Mesenchymal stem cell (in vitro differentiated cells and primary cell): ENCODE measurements around the gene FERMT2.

Source experiments
- DNase-seq: peaks from one replicate; pipeline ENCODE4 v3.0.0-alpha.2; 2013
- H2AFZ ChIP-seq: one replicate; pipeline ENCODE4 v1.6.1; 2013; ENCODE audit warnings: low read depth, mild to moderate bottlenecking, control low read depth, inconsistent platforms, low read length, moderate library complexity
- H2AK5ac ChIP-seq: 2 replicates; pipeline ENCODE4 v1.6.1; 2013; ENCODE audit warnings: low read length, moderate library complexity, mild to moderate bottlenecking, inconsistent platforms; ENCODE audit not compliant: severe bottlenecking
- H2BK120ac ChIP-seq: one replicate; pipeline ENCODE4 v1.6.1; 2013; ENCODE audit warnings: low read depth, mild to moderate bottlenecking, inconsistent platforms, low read length, moderate library complexity
- H2BK12ac ChIP-seq, 2 experiments: one replicate each; pipeline ENCODE4 v1.6.1; 2013; ENCODE audit warnings: inconsistent platforms in 2 of 2, low read length in 2 of 2, mild to moderate bottlenecking in 2 of 2, moderate library complexity in 2 of 2, control low read depth in 1 of 2
- H2BK15ac ChIP-seq: one replicate; pipeline ENCODE4 v1.6.1; 2013; ENCODE audit warnings: mild to moderate bottlenecking, low read depth, inconsistent platforms; ENCODE audit not compliant: poor library complexity, severe bottlenecking
- H2BK5ac ChIP-seq: 2 replicates; pipeline ENCODE4 v1.6.1; 2013; ENCODE audit warnings: low read depth, mild to moderate bottlenecking, low read length, control low read depth, inconsistent platforms; ENCODE audit not compliant: poor library complexity, severe bottlenecking
- H3K14ac ChIP-seq, 2 experiments: one replicate each; pipeline ENCODE4 v1.6.1; 2013; ENCODE audit warnings: inconsistent platforms in 2 of 2, low read length in 2 of 2, control low read depth in 1 of 2, mild to moderate bottlenecking in 1 of 2, moderate library complexity in 1 of 2
- H3K18ac ChIP-seq, 2 experiments: one replicate each; pipeline ENCODE4 v1.6.1; 2013; ENCODE audit warnings: inconsistent platforms in 2 of 2, low read length in 2 of 2, control low read depth in 1 of 2, low read depth in 1 of 2, mild to moderate bottlenecking in 1 of 2
- H3K23ac ChIP-seq, 2 experiments: one replicate each; pipeline ENCODE4 v1.6.1; 2013; ENCODE audit warnings: inconsistent platforms in 2 of 2, low read length in 2 of 2, mild to moderate bottlenecking in 2 of 2, moderate library complexity in 2 of 2, control low read depth in 1 of 2
- H3K27ac ChIP-seq: 2 replicates; pipeline ENCODE4 v1.5.1; 2013; ENCODE audit warnings: mild to moderate bottlenecking, moderate library complexity, low read length, control low read depth, inconsistent platforms; ENCODE audit not compliant: poor library complexity, severe bottlenecking
- H3K27me3 ChIP-seq, 2 experiments: 2 replicates each; pipeline versions ENCODE4 v1.6.1 to v1.7.0; 2013; ENCODE audit warnings: low read length in 2 of 2, mild to moderate bottlenecking in 2 of 2, moderate library complexity in 2 of 2, control low read depth in 1 of 2, inconsistent platforms in 1 of 2; ENCODE audit not compliant: control insufficient read depth in 1 of 2, insufficient read depth in 1 of 2
- H3K36me3 ChIP-seq, 2 experiments: 2 replicates each; pipeline versions ENCODE4 v1.6.1 to v1.7.0; 2013; ENCODE audit warnings: low read length in 2 of 2, control low read depth in 1 of 2, inconsistent platforms in 1 of 2, low read depth in 1 of 2, mild to moderate bottlenecking in 1 of 2; ENCODE audit not compliant: insufficient read depth in 2 of 2, control insufficient read depth in 1 of 2
- H3K4ac ChIP-seq, 2 experiments: one replicate each; pipeline ENCODE4 v1.6.1; 2013; ENCODE audit warnings: inconsistent platforms in 2 of 2, low read length in 2 of 2, mild to moderate bottlenecking in 2 of 2, moderate library complexity in 2 of 2, control low read depth in 1 of 2, low read depth in 1 of 2
- H3K4me1 ChIP-seq: 2 replicates; pipeline ENCODE4 v1.6.1; 2013; ENCODE audit warnings: low read depth, low read length, control low read depth; ENCODE audit not compliant: control insufficient read depth, insufficient read depth
- H3K4me2 ChIP-seq: 2 replicates; pipeline ENCODE4 v1.6.1; 2013; ENCODE audit warnings: low read length, mild to moderate bottlenecking, inconsistent platforms; ENCODE audit not compliant: poor library complexity, severe bottlenecking
- H3K4me3 ChIP-seq, 2 experiments: 2 replicates each; pipeline versions ENCODE4 v1.5.1 to v1.7.0; 2013; ENCODE audit warnings: low read length in 2 of 2, mild to moderate bottlenecking in 2 of 2, control low read depth in 1 of 2, low read depth in 1 of 2; ENCODE audit not compliant: insufficient read depth in 1 of 2
- H3K79me1 ChIP-seq: replicated peaks from 2 replicates; pipeline ENCODE4 v1.6.1; 2013; ENCODE audit warnings: mild to moderate bottlenecking, control low read depth, low read length, inconsistent platforms; ENCODE audit not compliant: poor library complexity, severe bottlenecking
- H3K9ac ChIP-seq: 2 replicates; pipeline ENCODE4 v1.7.0; 2013; ENCODE audit warnings: mild to moderate bottlenecking, low read length, moderate library complexity
- H3K9me3 ChIP-seq: 2 replicates; pipeline ENCODE4 v1.7.0; 2013; ENCODE audit warnings: mild to moderate bottlenecking, low read length; ENCODE audit not compliant: control insufficient read depth
- H4K8ac ChIP-seq: one replicate; pipeline ENCODE4 v1.6.1; 2013; ENCODE audit warnings: inconsistent platforms, mild to moderate bottlenecking, low read length, moderate library complexity
- H4K91ac ChIP-seq: one replicate; pipeline ENCODE4 v1.6.1; 2013; ENCODE audit warnings: mild to moderate bottlenecking, low read length, inconsistent platforms
- WGBS: methylation state at CpG from one replicate; pipeline ENCODE4 v1.1.7; 2013; ENCODE audit warnings: mixed read lengths; 5-methylcytosine and 5-hydroxymethylcytosine counted together

FERMT2 gene

GRCh38 chr14:52917735-52918134 is 33.1 kb downstream of the FERMT2 start:
- H3K27ac ChIP-seq: peak overlapping the region; percentile 56
- no peak overlapping the region for H2AFZ ChIP-seq
- H3K4me2 ChIP-seq: no peak overlapping the region
- no CpG with 5 or more reads among the region's 1 CpG for WGBS
- no peak overlapping the region for H2BK15ac ChIP-seq
- H3K23ac ChIP-seq: no peak overlapping the region
- DNase-seq: no peak
- H3K4ac ChIP-seq: peak overlapping the region in 1 of 2 experiments; percentile 7
- peak overlapping the region; percentile 36 for H3K9ac ChIP-seq
- H3K14ac ChIP-seq: no peak overlapping the region
- no peaks in the 10 kb centered on the region for H3K9me3 ChIP-seq
- peak overlapping the region in 1 of 2 experiments; percentile 90 for H3K18ac ChIP-seq
- H2BK12ac ChIP-seq: peak overlapping the region in 1 of 2 experiments; percentile 54
- H3K36me3 ChIP-seq: peaks cover 0 to 44% of the 10 kb centered on the region in 2 experiments
- H3K79me1 ChIP-seq: peaks cover 5% of the 10 kb centered on the region
- H2BK5ac ChIP-seq: no peak overlapping the region
- H2AK5ac ChIP-seq: no peak overlapping the region
- no peak overlapping the region for H4K91ac ChIP-seq
- H3K4me3 ChIP-seq: no peak overlapping the region
- no peaks in the 10 kb centered on the region for H3K27me3 ChIP-seq
- H2BK120ac ChIP-seq: no peak overlapping the region
- H3K4me1 ChIP-seq: peaks cover 12% of the 10 kb centered on the region
- no peak overlapping the region for H4K8ac ChIP-seq

GRCh38 chr14:52914295-52914694 is 36.6 kb downstream of the FERMT2 start:
- no peak overlapping the region for H3K14ac ChIP-seq
- 95% methylated on average over 2 of the region's 3 CpGs for WGBS
- no peak overlapping the region for H4K91ac ChIP-seq
- H3K9ac ChIP-seq: no peak overlapping the region
- H2BK120ac ChIP-seq: no peak overlapping the region
- H2BK5ac ChIP-seq: no peak overlapping the region
- no peak overlapping the region for H3K18ac ChIP-seq
- H3K4me3 ChIP-seq: no peak overlapping the region
- peaks cover 3 to 45% of the 10 kb centered on the region in 2 experiments for H3K36me3 ChIP-seq
- no peak for DNase-seq
- H3K9me3 ChIP-seq: no peaks in the 10 kb centered on the region
- no peak overlapping the region for H2AK5ac ChIP-seq
- H2BK15ac ChIP-seq: no peak overlapping the region
- no peak overlapping the region for H3K4ac ChIP-seq
- no peak overlapping the region for H3K27ac ChIP-seq
- no peak overlapping the region for H2AFZ ChIP-seq
- H3K79me1 ChIP-seq: peaks cover 9% of the 10 kb centered on the region
- H3K27me3 ChIP-seq: no peaks in the 10 kb centered on the region
- H3K4me1 ChIP-seq: peaks cover 2% of the 10 kb centered on the region
- no peak overlapping the region for H4K8ac ChIP-seq
- H2BK12ac ChIP-seq: no peak overlapping the region
- H3K4me2 ChIP-seq: no peak overlapping the region
- H3K23ac ChIP-seq: no peak overlapping the region

- no peak overlapping the region for H2BK15ac ChIP-seq
- no peak overlapping the region for H3K9ac ChIP-seq
- no peak overlapping the region for H2AK5ac ChIP-seq
- H3K27ac ChIP-seq: no peak overlapping the region
- H2BK120ac ChIP-seq: no peak overlapping the region
- WGBS: 71% methylated on average over 4 of the region's 4 CpGs
- H3K9me3 ChIP-seq: no peaks in the 10 kb centered on the region
- H4K8ac ChIP-seq: no peak overlapping the region
- H2BK5ac ChIP-seq: no peak overlapping the region
- H3K4me2 ChIP-seq: no peak overlapping the region
- peaks cover 9 to 47% of the 10 kb centered on the region in 2 experiments for H3K36me3 ChIP-seq
- no peak overlapping the region for H3K4ac ChIP-seq
- H3K79me1 ChIP-seq: peaks cover 15% of the 10 kb centered on the region
- H3K27me3 ChIP-seq: no peaks in the 10 kb centered on the region
- H3K14ac ChIP-seq: no peak overlapping the region
- H3K18ac ChIP-seq: no peak overlapping the region
- H2BK12ac ChIP-seq: no peak overlapping the region
- no peak overlapping the region for H4K91ac ChIP-seq
- no peak for DNase-seq
- H2AFZ ChIP-seq: no peak overlapping the region
- no peak overlapping the region for H3K23ac ChIP-seq
- H3K4me3 ChIP-seq: no peak overlapping the region
- H3K4me1 ChIP-seq: peaks cover 2% of the 10 kb centered on the region
These were observed 37.6 kb downstream of the FERMT2 start for GRCh38 chr14:52913271-52913670.

- no peak overlapping the region for H3K23ac ChIP-seq
- H4K8ac ChIP-seq: no peak overlapping the region
- no peaks in the 10 kb centered on the region for H3K9me3 ChIP-seq
- no peak overlapping the region for H3K27ac ChIP-seq
- no peaks in the 10 kb centered on the region for H3K27me3 ChIP-seq
- H3K18ac ChIP-seq: no peak overlapping the region
- 66% methylated on average over 2 of the region's 3 CpGs for WGBS
- H2BK120ac ChIP-seq: no peak overlapping the region
- no peak overlapping the region for H3K4me3 ChIP-seq
- H2BK12ac ChIP-seq: no peak overlapping the region
- peaks cover 11 to 45% of the 10 kb centered on the region in 2 experiments for H3K36me3 ChIP-seq
- no peak overlapping the region for H2BK15ac ChIP-seq
- no peak overlapping the region for H3K4me2 ChIP-seq
- H4K91ac ChIP-seq: no peak overlapping the region
- H3K4ac ChIP-seq: no peak overlapping the region
- peaks cover 19% of the 10 kb centered on the region for H3K79me1 ChIP-seq
- H2AFZ ChIP-seq: no peak overlapping the region
- no peak for DNase-seq
- H3K14ac ChIP-seq: no peak overlapping the region
- H3K4me1 ChIP-seq: peaks cover 2% of the 10 kb centered on the region
- H2BK5ac ChIP-seq: no peak overlapping the region
- no peak overlapping the region for H3K9ac ChIP-seq
- H2AK5ac ChIP-seq: no peak overlapping the region
These were observed 38.9 kb downstream of the FERMT2 start for GRCh38 chr14:52911904-52912303.
